ENCODE measurements around the gene HS3ST2. TPM values are rescaled to one million over a fixed set of nuclear protein-coding genes. Genes with fewer than 3 reads are reported as not detected.

The HS3ST2 gene
- total and polyA plus RNA-seq, 12 donors = 0.04 to 0.66 (median 0.32) TPM; not detected in 1

GRCh38 chr16:22799113-22799512, 14.8 kb upstream of the HS3ST2 start:
- Histone ChIP-seq H3K4me1 (no peaks in the 10 kb centered on the region), H3K4me3 (no peak overlapping the region), H3K27me3 (peaks cover 0 to 34% (median 19%) of the 10 kb centered on the region in 7 donors), H3K9me3 (peaks cover 0 to 15% (median 7%) of the 10 kb centered on the region in 11 donors), H3K27ac (no peak overlapping the region), H3K36me3 (no peaks in the 10 kb centered on the region)
- DNase-seq = no peak
- no peak for TF ChIP-seq CTCF (IDR thresholded peaks at IDR 0.05)
- intact Hi-C loops (cut with DNase I) = loop anchor here in 1 of 10 donors (10.0 kb wide), 1 partner anchor 74 kb away; no protein-coding TSS in a partner anchor
- ATAC-seq = no peak
- 75 to 81% methylated on average over 2 of the region's 2 CpGs for WGBS, 2 donors

GRCh38 chr16:22804893-22805292, 9.1 kb upstream of the HS3ST2 start:
- ATAC-seq (no peak), DNase-seq (no peak)
- 74 to 79% methylated on average over 5 of the region's 5 CpGs for WGBS, 2 donors
- no peak for TF ChIP-seq CTCF (IDR thresholded peaks at IDR 0.05)
- Histone ChIP-seq H3K36me3 (no peaks in the 10 kb centered on the region), H3K9me3 (no peaks in the 10 kb centered on the region), H3K27ac (no peak overlapping the region), H3K4me1 (peaks cover 0 to under 1% (median 0%) of the 10 kb centered on the region in 9 donors), H3K4me3 (no peak overlapping the region), H3K27me3 (peaks cover 0 to 59% (median 33%) of the 10 kb centered on the region in 7 donors)
- intact Hi-C loops (cut with DNase I) = no loop called here

- Histone ChIP-seq H3K27me3 (peaks cover 0 to 59% (median 33%) of the 10 kb centered on the region in 7 donors), H3K36me3 (no peaks in the 10 kb centered on the region), H3K4me1 (peaks cover 0 to 5% (median 0%) of the 10 kb centered on the region in 9 donors), H3K4me3 (no peak overlapping the region), H3K27ac (no peak overlapping the region), H3K9me3 (no peaks in the 10 kb centered on the region)
- TF ChIP-seq CTCF (IDR thresholded peaks at IDR 0.05) = no peak
- DNase-seq (no peak), ATAC-seq (no peak)
- intact Hi-C loops (cut with DNase I) = no loop called here
Measured at GRCh38 chr16:22805326-22805725, 8.6 kb upstream of the HS3ST2 start.

GRCh38 chr16:22806811-22807210, 7.2 kb upstream of the HS3ST2 start:
- Histone ChIP-seq H3K9me3 (no peaks in the 10 kb centered on the region), H3K27me3 (peaks cover 0 to 58% (median 27%) of the 10 kb centered on the region in 7 donors), H3K4me1 (peaks cover 0 to 7% (median 0%) of the 10 kb centered on the region in 9 donors), H3K4me3 (no peak overlapping the region), H3K36me3 (no peaks in the 10 kb centered on the region), H3K27ac (no peak overlapping the region)
- no peak for ATAC-seq
- no peak for TF ChIP-seq CTCF (IDR thresholded peaks at IDR 0.05)
- intact Hi-C loops (cut with DNase I) = no loop called here
- WGBS, 2 donors = 81 to 86% methylated on average over 8 of the region's 8 CpGs
- no peak for DNase-seq
